ENCODE data around the gene ERFL. TPM values are rescaled to one million over a fixed set of nuclear protein-coding genes. Genes with fewer than 3 reads are reported as not detected.

ERFL gene
- total and polyA plus RNA-seq, 2 of the 4 experiments (the other 2 are of a cell fraction): not detected

GRCh38 chr19:41862445-41862986 is 65.7 kb downstream of the ERFL start:
- Histone ChIP-seq H3K9me1 (ENCODE audit: insufficient read depth, low read length) (peaks cover 24% of the 10 kb centered on the region), H3K14ac (replicated peaks; ENCODE audit: low read depth, low read length) (no peak overlapping the region), H4K5ac (ENCODE audit: low read depth, low read length) (no peak overlapping the region), H4K8ac (ENCODE audit: low read depth in 2 of 2, low read length in 2 of 2) (no peak overlapping the region; a peak in 1 of 4 replicates), H3K4me2 (ENCODE audit: low read depth, low read length) (peak overlapping the region; percentile 34; the same call in 1 of the 2 replicates), H3K27ac (ENCODE audit: insufficient read depth, low read length) (no peak overlapping the region), H2BK120ac (ENCODE audit: low read depth, low read length) (no peak overlapping the region), H2AK9ac (replicated peaks; ENCODE audit: low read depth, low read length, poor library complexity) (no peak overlapping the region), H3K79me1 (ENCODE audit: low read depth in 1 of 2, low read length in 2 of 2) (peaks cover 16 to 58% of the 10 kb centered on the region in 2 experiments), H3K9me3 (ENCODE audit: control insufficient read depth, insufficient read depth, low read length) (no peaks in the 10 kb centered on the region), H2AK5ac (ENCODE audit: low read depth, low read length) (no peak overlapping the region), H3K36me3 (ENCODE audit: control insufficient read depth, insufficient read depth, low read length) (peaks cover 53% of the 10 kb centered on the region), H3K4me3 (ENCODE audit: insufficient read depth, low read depth, low read length) (no peak overlapping the region), H3K23ac (ENCODE audit: low read depth, low read length) (0 out of 2 replicates have a peak overlapping the region, but pooled peaks have one; percentile 68), H2AFZ (replicated peaks; ENCODE audit: low read length, poor library complexity) (no peak overlapping the region), H3K56ac (ENCODE audit: extremely low read depth, insufficient read depth, low read length) (no peak overlapping the region), H4K91ac (ENCODE audit: insufficient read depth, low read depth, low read length) (no peak overlapping the region), H3K4ac (ENCODE audit: low read depth, low read length) (no peak overlapping the region), H3K4me1 (ENCODE audit: control insufficient read depth, insufficient read depth, low read length) (peaks cover 12% of the 10 kb centered on the region), H2BK15ac (ENCODE audit: low read depth, low read length) (no peak overlapping the region), H4K20me1 (ENCODE audit: insufficient read depth, low read length) (peaks cover 68% of the 10 kb centered on the region), H3K18ac (ENCODE audit: low read depth, low read length) (no peak overlapping the region), H2BK20ac (ENCODE audit: low read depth, low read length) (no peak overlapping the region), H3K27me3 (ENCODE audit: control insufficient read depth, insufficient read depth, low read length) (no peaks in the 10 kb centered on the region), H2BK5ac (ENCODE audit: low read depth, low read length, poor library complexity, severe bottlenecking) (no peak overlapping the region), H3K9ac (ENCODE audit: low read depth, low read length) (peak overlapping the region; percentile 23; the same call in 1 of the 2 replicates)
- DNase-seq: no peak
- no CpG with 5 or more reads among the region's 2 CpGs for WGBS, 2 experiments (ENCODE audit: extremely low coverage in 2 of 2, insufficient read length in 1 of 2)
- dilution Hi-C loops (cut with HindIII; ENCODE audit: low sequenced_read_pairs, unreplicated experiment): no loop called here
- no TSS peak for BruUV-seq (replicated peaks)
- in situ Hi-C loops (cut with MboI; ENCODE audit: low sequenced_read_pairs): no loop called here
- intact Hi-C loops (cut with micrococcal nuclease): no loop called here
- CTCF ChIA-PET: interaction anchor here (0.7 kb wide), 1 partner anchor 499 kb away, joined by 7 read pairs; the partner anchor contains the start of gene B9D2
- TF ChIP-seq CEBPB (IDR thresholded peaks at IDR 0.05; ENCODE audit: low read depth, low read length): no peak
- no peak for TF ChIP-seq CHD1 (IDR thresholded peaks at IDR 0.05; ENCODE audit: low read depth, low read length)
- TF ChIP-seq NFE2L2 (IDR thresholded peaks at IDR 0.05; ENCODE audit: low read depth, low read length): no peak
- TF ChIP-seq RAD21 (IDR thresholded peaks at IDR 0.05; ENCODE audit: low read length): no peak
- TF ChIP-seq MAZ (IDR thresholded peaks at IDR 0.05; ENCODE audit: borderline replicate concordance, low read depth, low read length): no peak
- TF ChIP-seq RCOR1 (IDR thresholded peaks at IDR 0.05; ENCODE audit: insufficient replicate concordance, low read length): no peak
- TF ChIP-seq POLR2A (IDR thresholded peaks at IDR 0.05; ENCODE audit: low read depth, low read length): no peak
- TF ChIP-seq BHLHE40 (IDR thresholded peaks at IDR 0.05; ENCODE audit: low read depth, low read length): no peak
- no peak for TF ChIP-seq CTCF (conservative IDR thresholded peaks at IDR 0.05; ENCODE audit: low read depth, low read length)
- TF ChIP-seq MXI1 (IDR thresholded peaks at IDR 0.05; ENCODE audit: borderline replicate concordance, low read depth, low read length): no peak
- no peak for TF ChIP-seq ELK1 (IDR thresholded peaks at IDR 0.05; ENCODE audit: borderline replicate concordance, low read depth, low read length)
- TF ChIP-seq USF2 (IDR thresholded peaks at IDR 0.05; ENCODE audit: low read depth, low read length): no peak
- TF ChIP-seq FOS (IDR thresholded peaks at IDR 0.05; ENCODE audit: low read depth, low read length): no peak
- ATAC-seq (ENCODE audit: low read depth): no peak
- POLR2A ChIA-PET (ENCODE audit: unreplicated experiment): no interaction called here

All from IMR-90 (cell line).